Liver (tissue), 3 donors: Measurements from ENCODE around the gene CTXND2.

Experiments used
- EGR1 ChIP-seq, 2 donors: IDR thresholded peaks; 2 replicates each; pipeline ENCODE4 v1.6.1; 2016 to 2018; ENCODE audit warnings: antibody characterized with exemption in 2 of 2, low read depth in 2 of 2
- GABPA ChIP-seq, 2 donors: IDR thresholded peaks in 1 of 2; conservative IDR thresholded peaks in 1 of 2; 2 replicates each; pipeline ENCODE4 v1.6.1; 2016; ENCODE audit warnings: antibody characterized with exemption in 2 of 2, mild to moderate bottlenecking in 1 of 2, moderate library complexity in 1 of 2
- JUND ChIP-seq, 2 donors: IDR thresholded peaks; 2 replicates each; pipeline ENCODE4 v1.6.1; 2016; ENCODE audit warnings: antibody characterized with exemption in 2 of 2
- RAD21 ChIP-seq, 2 donors: IDR thresholded peaks; 2 replicates each; pipeline ENCODE4 v1.6.1; 2016; ENCODE audit warnings: antibody characterized with exemption in 2 of 2, mild to moderate bottlenecking in 2 of 2
- RXRA ChIP-seq, 2 donors: IDR thresholded peaks; 2 replicates each; pipeline ENCODE4 v1.6.1; 2017 to 2018; ENCODE audit warnings: antibody characterized with exemption in 2 of 2, mild to moderate bottlenecking in 1 of 2
- SP1 ChIP-seq: IDR thresholded peaks from 2 replicates; pipeline ENCODE4 v1.6.1; 2018; ENCODE audit warnings: antibody characterized with exemption, mild to moderate bottlenecking
- TAF1 ChIP-seq: conservative IDR thresholded peaks from 2 replicates; pipeline ENCODE4 v1.6.1; 2016; ENCODE audit warnings: antibody characterized with exemption, mild to moderate bottlenecking
- YY1 ChIP-seq: IDR thresholded peaks from 2 replicates; pipeline ENCODE4 v1.6.1; 2016; ENCODE audit warnings: antibody characterized with exemption, mild to moderate bottlenecking
- TF ChIP-seq, protein P1 (sequence below): IDR thresholded peaks from 2 replicates; pipeline ENCODE4 v1.6.1; 2016; ENCODE audit warnings: antibody characterized with exemption, mild to moderate bottlenecking
- TF ChIP-seq, protein P2 (sequence below): fragments of 150-350 bp; IDR thresholded peaks from 2 replicates; pipeline ENCODE4 v1.5.1; 2017; ENCODE audit warnings: improper control_type of control experiment, low read depth, low read length; ENCODE audit not compliant: missing input control
- TF ChIP-seq, protein P3 (sequence below): IDR thresholded peaks from 2 replicates; pipeline ENCODE4 v1.6.1; 2016; ENCODE audit warnings: antibody characterized with exemption
- TF ChIP-seq, protein P4 (sequence below): IDR thresholded peaks from 2 replicates; pipeline ENCODE4 v1.6.1; 2016; ENCODE audit warnings: antibody characterized with exemption
- donor health status: healthy.
- donor health status: healthy.

DNA sequence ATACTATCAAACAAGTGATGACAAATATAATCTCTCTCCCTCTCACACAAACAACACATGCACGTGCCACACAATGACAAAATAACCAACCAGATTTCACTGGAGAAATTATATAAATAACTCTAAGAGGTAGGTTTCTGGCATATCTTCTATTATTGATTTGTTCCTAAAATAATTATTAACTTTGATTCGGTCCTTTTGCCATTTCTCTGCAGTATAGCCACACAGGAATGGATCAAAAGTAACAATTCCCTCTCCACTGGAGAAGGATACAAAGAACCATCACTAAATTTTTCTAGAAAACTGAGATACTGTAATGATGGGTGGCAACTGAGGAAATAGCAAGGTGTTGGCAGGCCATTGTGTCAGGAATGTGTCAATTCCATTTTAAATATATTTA is 44.0 kb upstream of the CTXND2 start:
- TF ChIP-seq, protein P1, sequence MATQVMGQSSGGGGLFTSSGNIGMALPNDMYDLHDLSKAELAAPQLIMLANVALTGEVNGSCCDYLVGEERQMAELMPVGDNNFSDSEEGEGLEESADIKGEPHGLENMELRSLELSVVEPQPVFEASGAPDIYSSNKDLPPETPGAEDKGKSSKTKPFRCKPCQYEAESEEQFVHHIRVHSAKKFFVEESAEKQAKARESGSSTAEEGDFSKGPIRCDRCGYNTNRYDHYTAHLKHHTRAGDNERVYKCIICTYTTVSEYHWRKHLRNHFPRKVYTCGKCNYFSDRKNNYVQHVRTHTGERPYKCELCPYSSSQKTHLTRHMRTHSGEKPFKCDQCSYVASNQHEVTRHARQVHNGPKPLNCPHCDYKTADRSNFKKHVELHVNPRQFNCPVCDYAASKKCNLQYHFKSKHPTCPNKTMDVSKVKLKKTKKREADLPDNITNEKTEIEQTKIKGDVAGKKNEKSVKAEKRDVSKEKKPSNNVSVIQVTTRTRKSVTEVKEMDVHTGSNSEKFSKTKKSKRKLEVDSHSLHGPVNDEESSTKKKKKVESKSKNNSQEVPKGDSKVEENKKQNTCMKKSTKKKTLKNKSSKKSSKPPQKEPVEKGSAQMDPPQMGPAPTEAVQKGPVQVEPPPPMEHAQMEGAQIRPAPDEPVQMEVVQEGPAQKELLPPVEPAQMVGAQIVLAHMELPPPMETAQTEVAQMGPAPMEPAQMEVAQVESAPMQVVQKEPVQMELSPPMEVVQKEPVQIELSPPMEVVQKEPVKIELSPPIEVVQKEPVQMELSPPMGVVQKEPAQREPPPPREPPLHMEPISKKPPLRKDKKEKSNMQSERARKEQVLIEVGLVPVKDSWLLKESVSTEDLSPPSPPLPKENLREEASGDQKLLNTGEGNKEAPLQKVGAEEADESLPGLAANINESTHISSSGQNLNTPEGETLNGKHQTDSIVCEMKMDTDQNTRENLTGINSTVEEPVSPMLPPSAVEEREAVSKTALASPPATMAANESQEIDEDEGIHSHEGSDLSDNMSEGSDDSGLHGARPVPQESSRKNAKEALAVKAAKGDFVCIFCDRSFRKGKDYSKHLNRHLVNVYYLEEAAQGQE: no peak
- TF ChIP-seq, protein P2, sequence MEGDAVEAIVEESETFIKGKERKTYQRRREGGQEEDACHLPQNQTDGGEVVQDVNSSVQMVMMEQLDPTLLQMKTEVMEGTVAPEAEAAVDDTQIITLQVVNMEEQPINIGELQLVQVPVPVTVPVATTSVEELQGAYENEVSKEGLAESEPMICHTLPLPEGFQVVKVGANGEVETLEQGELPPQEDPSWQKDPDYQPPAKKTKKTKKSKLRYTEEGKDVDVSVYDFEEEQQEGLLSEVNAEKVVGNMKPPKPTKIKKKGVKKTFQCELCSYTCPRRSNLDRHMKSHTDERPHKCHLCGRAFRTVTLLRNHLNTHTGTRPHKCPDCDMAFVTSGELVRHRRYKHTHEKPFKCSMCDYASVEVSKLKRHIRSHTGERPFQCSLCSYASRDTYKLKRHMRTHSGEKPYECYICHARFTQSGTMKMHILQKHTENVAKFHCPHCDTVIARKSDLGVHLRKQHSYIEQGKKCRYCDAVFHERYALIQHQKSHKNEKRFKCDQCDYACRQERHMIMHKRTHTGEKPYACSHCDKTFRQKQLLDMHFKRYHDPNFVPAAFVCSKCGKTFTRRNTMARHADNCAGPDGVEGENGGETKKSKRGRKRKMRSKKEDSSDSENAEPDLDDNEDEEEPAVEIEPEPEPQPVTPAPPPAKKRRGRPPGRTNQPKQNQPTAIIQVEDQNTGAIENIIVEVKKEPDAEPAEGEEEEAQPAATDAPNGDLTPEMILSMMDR: no peak
- TF ChIP-seq SP1 (no peak), JUND (IDR thresholded peaks at IDR 0.05) (no peak), GABPA (IDR thresholded peaks at IDR 0.05 in 1 of 2, conservative IDR thresholded peaks at IDR 0.05 in 1 of 2) (no peak), TAF1 (no peak), RAD21 (IDR thresholded peaks at IDR 0.05) (no peak), EGR1 (IDR thresholded peaks at IDR 0.05; ENCODE audit: low read depth in 2 of 2) (no peak), RXRA (IDR thresholded peaks at IDR 0.05) (no peak), YY1 (no peak)
- TF ChIP-seq, protein P3, sequence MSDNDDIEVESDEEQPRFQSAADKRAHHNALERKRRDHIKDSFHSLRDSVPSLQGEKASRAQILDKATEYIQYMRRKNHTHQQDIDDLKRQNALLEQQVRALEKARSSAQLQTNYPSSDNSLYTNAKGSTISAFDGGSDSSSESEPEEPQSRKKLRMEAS: no peak
- TF ChIP-seq, protein P4, sequence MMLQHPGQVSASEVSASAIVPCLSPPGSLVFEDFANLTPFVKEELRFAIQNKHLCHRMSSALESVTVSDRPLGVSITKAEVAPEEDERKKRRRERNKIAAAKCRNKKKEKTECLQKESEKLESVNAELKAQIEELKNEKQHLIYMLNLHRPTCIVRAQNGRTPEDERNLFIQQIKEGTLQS: no peak
